ENCODE measurements around the gene ARMH1.

Gene ARMH1

DNA sequence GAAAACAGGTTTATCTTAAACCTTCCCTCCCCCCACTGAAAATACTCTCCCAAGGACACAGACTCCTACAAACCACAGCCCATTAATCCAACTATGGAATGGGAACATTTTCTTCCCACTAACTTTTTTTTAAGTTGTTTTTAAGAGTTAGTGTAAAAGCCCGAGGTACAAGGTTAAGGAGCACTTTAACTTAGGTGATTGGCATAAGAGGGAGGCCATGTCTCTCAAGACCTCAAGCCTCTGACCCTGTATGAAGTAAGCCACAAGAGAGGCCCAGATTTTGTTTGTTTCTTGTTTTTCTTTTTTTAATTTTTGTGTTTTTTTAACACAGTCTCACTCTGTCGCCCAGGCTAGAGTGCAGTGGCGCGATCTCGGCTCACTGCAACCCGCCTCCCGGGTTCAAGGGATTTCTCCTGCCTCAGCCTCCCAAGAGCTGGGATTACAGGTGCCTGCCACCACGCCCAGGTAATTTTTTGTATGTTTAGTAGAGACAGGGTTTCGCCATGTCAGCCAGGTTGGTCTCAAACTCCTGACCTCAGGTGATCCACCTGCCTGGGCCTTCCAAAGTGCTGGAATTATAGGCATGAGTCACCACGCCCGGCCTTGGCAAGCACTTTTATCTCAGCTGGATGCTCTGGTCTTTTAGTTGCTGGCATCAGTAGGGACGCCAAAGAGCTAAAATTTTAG is 14.4 kb downstream of the ARMH1 start:
- no peak for TF ChIP-seq EZH2phosphoT487 (IDR thresholded peaks at IDR 0.05; ENCODE audit: low read depth)
- TF ChIP-seq, protein P1, sequence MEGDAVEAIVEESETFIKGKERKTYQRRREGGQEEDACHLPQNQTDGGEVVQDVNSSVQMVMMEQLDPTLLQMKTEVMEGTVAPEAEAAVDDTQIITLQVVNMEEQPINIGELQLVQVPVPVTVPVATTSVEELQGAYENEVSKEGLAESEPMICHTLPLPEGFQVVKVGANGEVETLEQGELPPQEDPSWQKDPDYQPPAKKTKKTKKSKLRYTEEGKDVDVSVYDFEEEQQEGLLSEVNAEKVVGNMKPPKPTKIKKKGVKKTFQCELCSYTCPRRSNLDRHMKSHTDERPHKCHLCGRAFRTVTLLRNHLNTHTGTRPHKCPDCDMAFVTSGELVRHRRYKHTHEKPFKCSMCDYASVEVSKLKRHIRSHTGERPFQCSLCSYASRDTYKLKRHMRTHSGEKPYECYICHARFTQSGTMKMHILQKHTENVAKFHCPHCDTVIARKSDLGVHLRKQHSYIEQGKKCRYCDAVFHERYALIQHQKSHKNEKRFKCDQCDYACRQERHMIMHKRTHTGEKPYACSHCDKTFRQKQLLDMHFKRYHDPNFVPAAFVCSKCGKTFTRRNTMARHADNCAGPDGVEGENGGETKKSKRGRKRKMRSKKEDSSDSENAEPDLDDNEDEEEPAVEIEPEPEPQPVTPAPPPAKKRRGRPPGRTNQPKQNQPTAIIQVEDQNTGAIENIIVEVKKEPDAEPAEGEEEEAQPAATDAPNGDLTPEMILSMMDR (IDR thresholded peaks at IDR 0.05; ENCODE audit: low read depth, low read length): no peak
- no peaks in the 10 kb centered on the region for H3K36me3 ChIP-seq (replicated peaks; ENCODE audit: low read depth, low read length)
- H3K4me1 ChIP-seq (ENCODE audit: low read length): 0 out of 2 replicates have a peak, but pooled peaks cover 2% of the 10 kb centered on the region
- no peak overlapping the region for H2AFZ ChIP-seq (ENCODE audit: low read depth, low read length)
- no peak overlapping the region for H3K27ac ChIP-seq (ENCODE audit: low read length)
- no peaks in the 10 kb centered on the region for H4K20me1 ChIP-seq (ENCODE audit: insufficient read depth, low read length)
- no peak overlapping the region for H3K9ac ChIP-seq (ENCODE audit: low read length)
- no peak overlapping the region for H3K4me2 ChIP-seq (ENCODE audit: low read length)
- H3K9me3 ChIP-seq (ENCODE audit: insufficient read depth, low read length): no peaks in the 10 kb centered on the region
- H3K4me3 ChIP-seq (ENCODE audit: low read length): no peak overlapping the region
- H3K79me2 ChIP-seq (ENCODE audit: low read length): no peaks in the 10 kb centered on the region
- no peaks in the 10 kb centered on the region for H3K27me3 ChIP-seq (ENCODE audit: low read depth, low read length)

- no peak overlapping the region for H3K4me3 ChIP-seq (ENCODE audit: low read length)
- 0 out of 2 replicates have a peak, but pooled peaks cover 2% of the 10 kb centered on the region for H3K4me1 ChIP-seq (ENCODE audit: low read length)
- H3K79me2 ChIP-seq (ENCODE audit: low read length): no peaks in the 10 kb centered on the region
- H3K27ac ChIP-seq (ENCODE audit: low read length): no peak overlapping the region
- H3K4me2 ChIP-seq (ENCODE audit: low read length): no peak overlapping the region
- no peaks in the 10 kb centered on the region for H3K9me3 ChIP-seq (ENCODE audit: insufficient read depth, low read length)
- no peaks in the 10 kb centered on the region for H4K20me1 ChIP-seq (ENCODE audit: insufficient read depth, low read length)
- no peaks in the 10 kb centered on the region for H3K27me3 ChIP-seq (ENCODE audit: low read depth, low read length)
- H3K9ac ChIP-seq (ENCODE audit: low read length): no peak overlapping the region
- H2AFZ ChIP-seq (ENCODE audit: low read depth, low read length): no peak overlapping the region
- no peaks in the 10 kb centered on the region for H3K36me3 ChIP-seq (replicated peaks; ENCODE audit: low read depth, low read length)
- TF ChIP-seq, protein P1 (IDR thresholded peaks at IDR 0.05; ENCODE audit: low read depth, low read length): no peak
- TF ChIP-seq EZH2phosphoT487 (IDR thresholded peaks at IDR 0.05; ENCODE audit: low read depth): no peak
Measured at GRCh38 chr1:44689447-44689765, 14.9 kb downstream of the ARMH1 start.

GRCh38 chr1:44693159-44693558 is 18.6 kb downstream of the ARMH1 start:
- Histone ChIP-seq H3K27me3 (ENCODE audit: low read depth, low read length) (no peaks in the 10 kb centered on the region), H2AFZ (ENCODE audit: low read depth, low read length) (no peak overlapping the region), H3K4me3 (ENCODE audit: low read length) (no peak overlapping the region), H3K9ac (ENCODE audit: low read length) (no peak overlapping the region), H3K9me3 (ENCODE audit: insufficient read depth, low read length) (no peaks in the 10 kb centered on the region), H3K36me3 (replicated peaks; ENCODE audit: low read depth, low read length) (no peaks in the 10 kb centered on the region), H3K4me1 (ENCODE audit: low read length) (peaks cover 28% of the 10 kb centered on the region), H3K79me2 (ENCODE audit: low read length) (no peaks in the 10 kb centered on the region), H4K20me1 (ENCODE audit: insufficient read depth, low read length) (no peaks in the 10 kb centered on the region), H3K4me2 (ENCODE audit: low read length) (no peak overlapping the region), H3K27ac (ENCODE audit: low read length) (no peak overlapping the region)
- no peak for TF ChIP-seq EZH2phosphoT487 (IDR thresholded peaks at IDR 0.05; ENCODE audit: low read depth)
- TF ChIP-seq, protein P1 (IDR thresholded peaks at IDR 0.05; ENCODE audit: low read depth, low read length): no peak

- TF ChIP-seq, protein P1 (IDR thresholded peaks at IDR 0.05; ENCODE audit: low read depth, low read length): no peak
- no peak for TF ChIP-seq EZH2phosphoT487 (IDR thresholded peaks at IDR 0.05; ENCODE audit: low read depth)
- Histone ChIP-seq H3K27me3 (ENCODE audit: low read depth, low read length) (no peaks in the 10 kb centered on the region), H3K9me3 (ENCODE audit: insufficient read depth, low read length) (no peaks in the 10 kb centered on the region), H3K4me1 (ENCODE audit: low read length) (peaks cover 32% of the 10 kb centered on the region), H3K36me3 (replicated peaks; ENCODE audit: low read depth, low read length) (no peaks in the 10 kb centered on the region), H3K4me3 (ENCODE audit: low read length) (no peak overlapping the region), H4K20me1 (ENCODE audit: insufficient read depth, low read length) (no peaks in the 10 kb centered on the region), H3K9ac (ENCODE audit: low read length) (no peak overlapping the region), H3K79me2 (ENCODE audit: low read length) (no peaks in the 10 kb centered on the region), H3K4me2 (ENCODE audit: low read length) (no peak overlapping the region), H2AFZ (ENCODE audit: low read depth, low read length) (no peak overlapping the region), H3K27ac (ENCODE audit: low read length) (no peak overlapping the region)
Measured at GRCh38 chr1:44693900-44694299, 19.4 kb downstream of the ARMH1 start.
